ENCODE data around the gene MFAP4.

The MFAP4 gene

DNA sequence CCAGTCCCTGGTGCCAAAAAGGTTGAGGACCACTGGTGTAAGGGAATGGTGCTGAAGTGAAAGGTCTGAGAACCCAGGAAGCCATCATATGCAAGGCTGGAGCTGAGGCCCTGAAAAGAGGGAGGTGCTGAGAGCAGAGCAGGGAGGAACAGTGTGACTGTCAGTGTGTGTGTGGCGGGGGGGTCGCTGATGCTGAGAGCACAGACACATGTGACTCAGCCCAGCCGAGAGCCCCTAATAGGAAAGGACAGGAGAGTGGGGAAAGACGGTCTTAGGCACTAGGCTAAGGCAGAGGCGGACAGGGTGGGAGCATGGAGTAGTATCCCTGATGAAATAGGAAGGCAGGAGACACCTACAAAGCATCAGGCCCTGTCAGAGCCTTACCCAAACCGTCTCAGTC is 25.7 kb downstream of the MFAP4 start:
- TF ChIP-seq YY1 (IDR thresholded peaks at IDR 0.05; ENCODE audit: low read depth), result no peak
- no peak for TF ChIP-seq USF1 (IDR thresholded peaks at IDR 0.05)
- no peak for TF ChIP-seq ZBTB7A (IDR thresholded peaks at IDR 0.05; ENCODE audit: low read depth)
- no peak for TF ChIP-seq RAD21 (IDR thresholded peaks at IDR 0.05; ENCODE audit: low read depth)

DNA sequence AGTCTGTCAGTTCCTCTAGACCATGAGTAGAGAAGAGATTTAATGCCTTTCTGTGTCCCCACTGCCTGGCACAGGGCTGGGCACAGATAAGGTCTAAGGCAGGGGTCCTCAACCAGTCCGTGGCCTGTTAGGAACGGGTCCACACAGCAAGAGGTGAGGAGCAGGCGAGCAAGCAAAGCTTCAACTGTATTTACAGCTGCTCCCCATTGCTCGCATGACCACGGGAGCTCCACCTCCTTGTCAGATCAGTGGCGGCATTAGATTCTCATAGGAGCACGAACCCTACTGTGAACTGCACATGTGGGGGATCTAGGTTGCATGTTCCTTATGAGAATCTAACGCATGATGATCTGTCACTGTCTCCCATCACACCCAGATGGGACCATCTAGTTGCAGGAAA is 26.2 kb downstream of the MFAP4 start:
- TF ChIP-seq EGR1 (IDR thresholded peaks at IDR 0.05) (no peak), ZBTB7A (IDR thresholded peaks at IDR 0.05; ENCODE audit: low read depth) (no peak), MAX (IDR thresholded peaks at IDR 0.05) (no peak), CREB1 (IDR thresholded peaks at IDR 0.05; ENCODE audit: low read depth) (no peak), REST (IDR thresholded peaks at IDR 0.05; ENCODE audit: low read depth) (no peak), EP300 (IDR thresholded peaks at IDR 0.05; ENCODE audit: borderline replicate concordance) (no peak), TEAD4 (IDR thresholded peaks at IDR 0.05) (no peak), TAF1 (IDR thresholded peaks at IDR 0.05; ENCODE audit: low read depth) (no peak), RAD21 (IDR thresholded peaks at IDR 0.05; ENCODE audit: low read depth) (no peak)

- TF ChIP-seq YY1 (IDR thresholded peaks at IDR 0.05; ENCODE audit: low read depth), result no peak
Measured at GRCh38 chr17:19359856-19360255, 27.1 kb downstream of the MFAP4 start.

- TF ChIP-seq CEBPB (IDR thresholded peaks at IDR 0.05), result no peak
- TF ChIP-seq USF1 (IDR thresholded peaks at IDR 0.05), result no peak
- TF ChIP-seq EP300 (IDR thresholded peaks at IDR 0.05; ENCODE audit: borderline replicate concordance), result no peak
- TF ChIP-seq CREB1 (IDR thresholded peaks at IDR 0.05; ENCODE audit: low read depth), result no peak
- no peak for TF ChIP-seq TEAD4 (IDR thresholded peaks at IDR 0.05)
- TF ChIP-seq RAD21 (IDR thresholded peaks at IDR 0.05; ENCODE audit: low read depth), result no peak
- TF ChIP-seq FOXM1 (IDR thresholded peaks at IDR 0.05; ENCODE audit: borderline replicate concordance, low read depth), result no peak
- no peak for TF ChIP-seq EGR1 (IDR thresholded peaks at IDR 0.05)
- no peak for TF ChIP-seq ZBTB7A (IDR thresholded peaks at IDR 0.05; ENCODE audit: low read depth)
- no peak for TF ChIP-seq TCF12 (IDR thresholded peaks at IDR 0.05; ENCODE audit: low read depth)
- no peak for TF ChIP-seq NFIC (IDR thresholded peaks at IDR 0.05)
- no peak for TF ChIP-seq YY1 (IDR thresholded peaks at IDR 0.05; ENCODE audit: low read depth)
- no peak for TF ChIP-seq MAX (IDR thresholded peaks at IDR 0.05)
- no peak for TF ChIP-seq TAF1 (IDR thresholded peaks at IDR 0.05; ENCODE audit: low read depth)
- TF ChIP-seq REST (IDR thresholded peaks at IDR 0.05; ENCODE audit: low read depth), result no peak
Measured at GRCh38 chr17:19359151-19359550, 27.8 kb downstream of the MFAP4 start.

- TF ChIP-seq RAD21 (IDR thresholded peaks at IDR 0.05; ENCODE audit: low read depth) (no peak), CREB1 (IDR thresholded peaks at IDR 0.05; ENCODE audit: low read depth) (no peak), ZBTB7A (IDR thresholded peaks at IDR 0.05; ENCODE audit: low read depth) (no peak), EGR1 (IDR thresholded peaks at IDR 0.05) (no peak), EP300 (IDR thresholded peaks at IDR 0.05; ENCODE audit: borderline replicate concordance) (no peak), TCF12 (IDR thresholded peaks at IDR 0.05; ENCODE audit: low read depth) (no peak)
Measured at GRCh38 chr17:19357761-19358160, 29.2 kb downstream of the MFAP4 start.

GRCh38 chr17:19357351-19357750 is 29.6 kb downstream of the MFAP4 start:
- TF ChIP-seq TCF12 (IDR thresholded peaks at IDR 0.05; ENCODE audit: low read depth) (no peak), FOXM1 (IDR thresholded peaks at IDR 0.05; ENCODE audit: borderline replicate concordance, low read depth) (no peak), NFIC (IDR thresholded peaks at IDR 0.05) (no peak), ZBTB7A (IDR thresholded peaks at IDR 0.05; ENCODE audit: low read depth) (no peak), REST (IDR thresholded peaks at IDR 0.05; ENCODE audit: low read depth) (no peak), MAX (IDR thresholded peaks at IDR 0.05) (no peak), TEAD4 (IDR thresholded peaks at IDR 0.05) (no peak), YY1 (IDR thresholded peaks at IDR 0.05; ENCODE audit: low read depth) (no peak)
